ENCODE results near the gene KCNJ3. TPM values are rescaled to one million over a fixed set of nuclear protein-coding genes. Genes with fewer than 3 reads are reported as not detected.
"Not testable (repeated sequence)": the region's sequence is repeated elsewhere in the genome, so short reads cannot be mapped to it uniquely, and the experiment has no call there.

Gene KCNJ3
- total RNA-seq, 1 donor from 2014 or later, result not detected

- DNase-seq (ENCODE audit: low read depth, low spot score), result no peak
These were observed 148.3 kb downstream of the KCNJ3 start for GRCh38 chr2:154846842-154847241.

- no peak for DNase-seq (ENCODE audit: low read depth, low spot score)
These were observed 151.0 kb downstream of the KCNJ3 start for GRCh38 chr2:154849482-154849881.

GRCh38 chr2:154850532-154850931, 152.0 kb downstream of the KCNJ3 start:
- no peak for DNase-seq (ENCODE audit: low read depth, low spot score)

GRCh38 chr2:154855138-154855537, 156.6 kb downstream of the KCNJ3 start:
- no peak for DNase-seq (ENCODE audit: low read depth, low spot score)

- not testable (repeated sequence) for DNase-seq (ENCODE audit: low read depth, low spot score)
These were observed 168.7 kb downstream of the KCNJ3 start for GRCh38 chr2:154867151-154867550.

- DNase-seq (ENCODE audit: low read depth, low spot score), result no peak
These were observed 177.5 kb downstream of the KCNJ3 start for GRCh38 chr2:154875999-154876398.

GRCh38 chr2:154882725-154883124, 184.2 kb downstream of the KCNJ3 start:
- DNase-seq (ENCODE audit: low read depth, low spot score), result no peak

- no peak for DNase-seq (ENCODE audit: low read depth, low spot score)
These were observed 187.8 kb downstream of the KCNJ3 start for GRCh38 chr2:154886316-154886715.

GRCh38 chr2:154898269-154898668, 199.8 kb downstream of the KCNJ3 start:
- no peak for DNase-seq (ENCODE audit: low read depth, low spot score)

- no peak for DNase-seq (ENCODE audit: low read depth, low spot score)
These were observed 202.6 kb downstream of the KCNJ3 start for GRCh38 chr2:154901063-154901462.
